ENCODE data around the gene CARNS1.

CARNS1 gene

GRCh38 chr11:67453816-67454732, 38.6 kb downstream of the CARNS1 start:
- POLR2A ChIA-PET: no interaction called here
- CTCF ChIA-PET: interaction anchor here (0.9 kb wide), 1 partner anchor 52 kb away, joined by 3 read pairs; no protein-coding TSS in a partner anchor
- DNase-seq (ENCODE audit: low read depth, low spot score): no peak
- TF ChIP-seq CTCF (IDR thresholded peaks at IDR 0.05; ENCODE audit: insufficient read depth, low read length, missing control alignments): no peak
- H3K4me3 ChIP-seq (ENCODE audit: low read depth, low read length): no peak overlapping the region

GRCh38 chr11:67455054-67455453, 39.6 kb downstream of the CARNS1 start, which contains the start of gene CABP4:
CABP4 (plus strand) TSS chr11:67455354; CDS start chr11:67455424, 70 bp downstream.
- no peak within 1 kb of the TSS for H3K4me3 ChIP-seq (ENCODE audit: low read depth, low read length)
- POLR2A ChIA-PET: no interaction called here
- CTCF ChIA-PET: interaction anchor here (0.9 kb wide), 1 partner anchor 51 kb away, joined by 3 read pairs; no protein-coding TSS in a partner anchor
- no peak for DNase-seq (ENCODE audit: low read depth, low spot score)
- no peak for TF ChIP-seq CTCF (IDR thresholded peaks at IDR 0.05; ENCODE audit: insufficient read depth, low read length, missing control alignments)

- POLR2A ChIA-PET: no interaction called here
- no peak for DNase-seq (ENCODE audit: low read depth, low spot score)
- H3K4me3 ChIP-seq (ENCODE audit: low read depth, low read length): no peak overlapping the region
- TF ChIP-seq CTCF (IDR thresholded peaks at IDR 0.05; ENCODE audit: insufficient read depth, low read length, missing control alignments): no peak
- CTCF ChIA-PET: interaction anchor here (1.2 kb wide), 1 partner anchor 54 kb away, joined by 5 read pairs; the partner anchor contains the start of gene PPP1CA
Observed at GRCh38 chr11:67456068-67456705, 40.7 kb downstream of the CARNS1 start.

GRCh38 chr11:67457453-67457852, 42.0 kb downstream of the CARNS1 start:
- no peak for DNase-seq (ENCODE audit: low read depth, low spot score)
- CTCF ChIA-PET: no interaction called here
- no peak overlapping the region for H3K4me3 ChIP-seq (ENCODE audit: low read depth, low read length)
- no peak for TF ChIP-seq CTCF (IDR thresholded peaks at IDR 0.05; ENCODE audit: insufficient read depth, low read length, missing control alignments)
- POLR2A ChIA-PET: no interaction called here

GRCh38 chr11:67458266-67458665, 42.8 kb downstream of the CARNS1 start:
- no peak for DNase-seq (ENCODE audit: low read depth, low spot score)
- ChIA-PET CTCF (no interaction called here), POLR2A (interaction anchor here (0.6 to 1.5 kb wide), 2 partner anchors 10 to 21 kb away, joined by 3 to 8 read pairs; no protein-coding TSS in a partner anchor)
- no peak overlapping the region for H3K4me3 ChIP-seq (ENCODE audit: low read depth, low read length)
- TF ChIP-seq CTCF (IDR thresholded peaks at IDR 0.05; ENCODE audit: insufficient read depth, low read length, missing control alignments): no peak

GRCh38 chr11:67463186-67463585, 47.7 kb downstream of the CARNS1 start:
- CTCF ChIA-PET: no interaction called here
- POLR2A ChIA-PET: no interaction called here
- no peak for TF ChIP-seq CTCF (IDR thresholded peaks at IDR 0.05; ENCODE audit: insufficient read depth, low read length, missing control alignments)
- DNase-seq (ENCODE audit: low read depth, low spot score): no peak
- H3K4me3 ChIP-seq (ENCODE audit: low read depth, low read length): no peak overlapping the region
